Glutamatergic neuron (in vitro differentiated cells): ENCODE measurements around the gene NTF3. TPM values are rescaled to one million over a fixed set of nuclear protein-coding genes. Genes with fewer than 3 reads are reported as not detected.
A peak's percentile ranks its signal among the peaks of the same experiment; 100 is the strongest.

Experiments
- DNase-seq: peaks from one replicate; pipeline ENCODE4 v3.0.0; 2022
- H3K27ac Mint-ChIP-seq: one replicate; pipeline ENCODE4 v1.8.0; 2020; ENCODE audit warnings: mild to moderate bottlenecking, mixed read lengths, inconsistent platforms; ENCODE audit not compliant: unreplicated experiment
- H3K27me3 Mint-ChIP-seq: one replicate; pipeline ENCODE4 v1.8.0; 2020; ENCODE audit warnings: mild to moderate bottlenecking, moderate library complexity, mixed read lengths, inconsistent platforms; ENCODE audit not compliant: unreplicated experiment
- H3K36me3 Mint-ChIP-seq: one replicate; pipeline ENCODE4 v1.8.0; 2020; ENCODE audit warnings: mild to moderate bottlenecking, mixed read lengths, inconsistent platforms; ENCODE audit not compliant: unreplicated experiment
- H3K4me1 Mint-ChIP-seq: one replicate; pipeline ENCODE4 v1.8.0; 2020; ENCODE audit warnings: mild to moderate bottlenecking, low read depth, mixed read lengths, inconsistent platforms; ENCODE audit not compliant: unreplicated experiment
- H3K4me3 Mint-ChIP-seq: one replicate; pipeline ENCODE4 v1.8.0; 2020; ENCODE audit warnings: mild to moderate bottlenecking, mixed read lengths, inconsistent platforms; ENCODE audit not compliant: unreplicated experiment
- H3K9me3 Mint-ChIP-seq: one replicate; pipeline ENCODE4 v1.8.0; 2020; ENCODE audit warnings: mild to moderate bottlenecking, moderate library complexity, mixed read lengths, inconsistent platforms; ENCODE audit not compliant: unreplicated experiment
- total RNA-seq: library from RNA; stranded (reverse); fragmentation: NEBNext Ultra II Directional; extraction: Animal tissue kit (Norgen Biotek cat#: 25700); gene quantifications from one replicate; pipeline ENCODE4 v1.2.1, GENCODE V29; 2021; ENCODE audit not compliant: unreplicated experiment
- TF ChIP-seq, protein P1 (sequence below): fragments of 200-600 bp; sonication (generic); IDR thresholded peaks from one replicate; pipeline ENCODE4 v1.5.0; 2021; ENCODE audit not compliant: partially characterized antibody, unreplicated experiment

Gene NTF3
- total RNA-seq, 1 donor from 2014 or later: 5.0 TPM

DNA sequence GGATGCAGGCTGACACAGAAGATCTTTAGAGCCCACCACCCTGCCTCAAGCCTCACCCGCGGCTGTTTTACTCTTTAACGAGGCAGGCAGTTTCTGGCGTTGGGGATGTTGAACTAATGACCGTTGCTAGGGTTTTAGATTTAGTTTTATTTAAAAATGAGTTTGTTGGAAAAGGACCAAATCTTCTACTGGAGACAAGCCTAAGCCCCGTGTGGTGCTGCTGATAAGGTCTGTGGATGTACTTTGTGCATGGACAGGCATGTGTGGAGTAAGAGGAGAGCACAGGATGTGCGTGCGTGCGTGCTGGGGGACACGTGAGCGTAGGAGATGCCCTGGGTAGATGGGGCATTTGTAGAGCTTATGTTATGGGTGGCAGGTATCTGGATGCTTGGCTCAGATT, 5.7 kb downstream of the NTF3 start:
- H3K27me3 Mint-ChIP-seq: peaks cover 8% of the 10 kb centered on the region
- no peak overlapping the region for H3K4me3 Mint-ChIP-seq
- peaks cover 10% of the 10 kb centered on the region for H3K36me3 Mint-ChIP-seq
- TF ChIP-seq, protein P1, sequence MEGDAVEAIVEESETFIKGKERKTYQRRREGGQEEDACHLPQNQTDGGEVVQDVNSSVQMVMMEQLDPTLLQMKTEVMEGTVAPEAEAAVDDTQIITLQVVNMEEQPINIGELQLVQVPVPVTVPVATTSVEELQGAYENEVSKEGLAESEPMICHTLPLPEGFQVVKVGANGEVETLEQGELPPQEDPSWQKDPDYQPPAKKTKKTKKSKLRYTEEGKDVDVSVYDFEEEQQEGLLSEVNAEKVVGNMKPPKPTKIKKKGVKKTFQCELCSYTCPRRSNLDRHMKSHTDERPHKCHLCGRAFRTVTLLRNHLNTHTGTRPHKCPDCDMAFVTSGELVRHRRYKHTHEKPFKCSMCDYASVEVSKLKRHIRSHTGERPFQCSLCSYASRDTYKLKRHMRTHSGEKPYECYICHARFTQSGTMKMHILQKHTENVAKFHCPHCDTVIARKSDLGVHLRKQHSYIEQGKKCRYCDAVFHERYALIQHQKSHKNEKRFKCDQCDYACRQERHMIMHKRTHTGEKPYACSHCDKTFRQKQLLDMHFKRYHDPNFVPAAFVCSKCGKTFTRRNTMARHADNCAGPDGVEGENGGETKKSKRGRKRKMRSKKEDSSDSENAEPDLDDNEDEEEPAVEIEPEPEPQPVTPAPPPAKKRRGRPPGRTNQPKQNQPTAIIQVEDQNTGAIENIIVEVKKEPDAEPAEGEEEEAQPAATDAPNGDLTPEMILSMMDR: no peak
- no peak for DNase-seq
- H3K27ac Mint-ChIP-seq: no peak overlapping the region
- no peaks in the 10 kb centered on the region for H3K9me3 Mint-ChIP-seq
- peaks cover 12% of the 10 kb centered on the region for H3K4me1 Mint-ChIP-seq

DNA sequence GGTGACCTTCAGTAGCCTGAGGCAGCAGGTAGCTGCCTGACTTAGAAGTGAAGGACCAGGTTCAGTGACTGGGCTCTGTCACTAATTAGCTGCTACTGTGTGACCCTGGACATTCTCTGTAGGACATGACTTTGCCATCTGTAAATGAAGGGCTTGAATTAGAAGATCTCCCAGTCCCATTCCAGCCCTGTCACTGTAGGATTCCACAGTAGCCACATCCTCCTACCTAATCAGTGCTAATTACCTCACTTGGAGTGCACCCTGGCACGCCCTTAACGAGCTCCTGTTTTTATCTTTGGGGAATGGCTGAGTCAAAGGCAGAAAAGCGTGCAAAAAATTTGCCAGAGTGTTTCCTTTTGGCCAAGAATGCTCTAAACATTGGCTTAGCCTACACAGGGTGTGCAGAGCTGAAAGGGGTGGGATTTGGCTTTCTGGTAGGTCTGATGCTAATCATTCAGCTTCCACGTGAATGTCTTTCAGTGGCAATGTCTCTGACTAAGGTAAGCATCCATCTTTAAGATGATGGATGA, 6.8 kb downstream of the NTF3 start:
- Mint-ChIP-seq H3K27ac (no peak overlapping the region), H3K36me3 (peaks cover 10% of the 10 kb centered on the region), H3K4me3 (no peak overlapping the region), H3K9me3 (no peaks in the 10 kb centered on the region), H3K4me1 (peaks cover 12% of the 10 kb centered on the region), H3K27me3 (peaks cover 3% of the 10 kb centered on the region)
- TF ChIP-seq, protein P1: no peak
- DNase-seq: no peak

DNA sequence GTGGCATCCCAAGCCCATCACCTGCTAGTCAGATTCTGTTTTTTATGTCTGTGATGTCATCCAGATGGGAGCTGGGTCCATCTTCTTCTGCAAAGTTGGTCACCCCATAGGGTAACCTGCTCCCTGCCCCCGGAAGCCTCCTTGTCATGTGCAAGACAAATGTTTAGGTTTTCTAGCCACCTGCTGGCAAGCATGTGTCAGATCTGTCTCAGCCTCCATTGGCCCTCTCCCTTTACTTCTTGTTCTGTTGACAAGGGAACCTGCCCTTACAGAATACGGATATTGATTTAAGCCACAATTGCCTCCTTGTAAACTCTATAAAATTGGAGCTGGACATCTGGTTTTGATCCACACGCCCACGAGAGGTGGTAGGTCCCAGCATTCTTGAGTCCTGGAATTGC, 7.5 kb downstream of the NTF3 start:
- Mint-ChIP-seq H3K4me3 (no peak overlapping the region), H3K36me3 (peaks cover 10% of the 10 kb centered on the region), H3K4me1 (peaks cover 12% of the 10 kb centered on the region), H3K27me3 (peaks cover 2% of the 10 kb centered on the region), H3K27ac (no peak overlapping the region), H3K9me3 (no peaks in the 10 kb centered on the region)
- TF ChIP-seq, protein P1: no peak
- no peak for DNase-seq

DNA sequence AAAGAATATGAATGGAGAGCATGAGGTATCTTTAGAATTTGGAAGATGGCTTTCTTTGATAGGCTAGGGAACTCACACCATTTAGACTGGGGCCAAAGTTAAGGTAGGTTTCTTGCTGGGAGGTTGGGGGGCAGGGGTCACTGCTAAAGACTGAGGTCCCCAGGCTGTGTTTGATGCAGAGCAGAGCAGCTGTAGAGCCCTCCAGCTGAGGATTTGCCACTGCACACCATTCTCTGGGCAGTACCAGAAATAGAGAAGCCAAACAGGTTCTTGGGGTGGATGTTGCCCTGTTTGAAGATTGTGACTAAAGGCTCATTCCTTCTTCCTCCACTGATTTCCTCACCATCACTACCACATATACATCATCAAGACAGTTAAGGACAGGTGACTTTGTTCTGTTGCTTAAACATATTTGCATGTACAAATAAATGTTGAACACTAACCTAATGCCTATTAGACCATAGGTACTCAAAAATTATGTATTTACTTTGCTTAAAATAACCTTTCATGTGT, 7.9 kb downstream of the NTF3 start:
- no peaks in the 10 kb centered on the region for H3K9me3 Mint-ChIP-seq
- no peak for DNase-seq
- peaks cover 12% of the 10 kb centered on the region for H3K4me1 Mint-ChIP-seq
- H3K27me3 Mint-ChIP-seq: peaks cover 2% of the 10 kb centered on the region
- H3K36me3 Mint-ChIP-seq: peaks cover 10% of the 10 kb centered on the region
- H3K27ac Mint-ChIP-seq: no peak overlapping the region
- TF ChIP-seq, protein P1: no peak
- H3K4me3 Mint-ChIP-seq: no peak overlapping the region

DNA sequence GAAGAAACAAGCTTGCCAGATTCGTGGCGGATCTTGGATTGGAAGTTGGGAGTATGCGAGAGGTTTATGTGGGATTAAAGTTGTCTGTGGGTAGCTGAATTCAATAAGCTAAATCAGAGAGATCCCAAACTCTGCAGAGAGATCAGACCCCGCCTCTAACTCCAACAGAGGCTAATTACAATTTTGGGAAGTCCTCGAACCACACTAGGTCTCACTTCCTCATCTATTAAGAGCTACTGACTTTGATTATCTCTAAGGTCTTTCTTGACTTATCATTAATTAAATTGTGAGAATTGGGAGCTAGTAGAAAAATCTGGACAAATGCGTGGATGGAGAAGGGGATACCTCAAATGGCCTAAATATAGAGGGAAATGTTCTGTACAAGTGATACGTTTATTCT, 9.1 kb downstream of the NTF3 start:
- H3K4me3 Mint-ChIP-seq: peak overlapping the region; percentile 4
- peaks cover 10% of the 10 kb centered on the region for H3K36me3 Mint-ChIP-seq
- peaks cover 2% of the 10 kb centered on the region for H3K27me3 Mint-ChIP-seq
- no peak for DNase-seq
- no peaks in the 10 kb centered on the region for H3K9me3 Mint-ChIP-seq
- peaks cover 12% of the 10 kb centered on the region for H3K4me1 Mint-ChIP-seq
- TF ChIP-seq, protein P1: no peak
- H3K27ac Mint-ChIP-seq: no peak overlapping the region
